Fibroblast of skin of scalp (primary cell): ENCODE data around the gene MAX. TPM values are rescaled to one million over a fixed set of nuclear protein-coding genes. Genes with fewer than 3 reads are reported as not detected.

ENCODE experiments used
- DNase-seq: peaks from one replicate; pipeline ENCODE4 v3.0.0-alpha.2; 2013
- polyA plus RNA-seq, 2 experiments: library from polyadenylated mRNA; unstranded; fragments of 120-200 nt; gene quantifications; one replicate each; pipeline ENCODE4 v1.2.1, GENCODE V29; 2013; ENCODE audit not compliant: insufficient read length in 2 of 2

Gene MAX, protein sequence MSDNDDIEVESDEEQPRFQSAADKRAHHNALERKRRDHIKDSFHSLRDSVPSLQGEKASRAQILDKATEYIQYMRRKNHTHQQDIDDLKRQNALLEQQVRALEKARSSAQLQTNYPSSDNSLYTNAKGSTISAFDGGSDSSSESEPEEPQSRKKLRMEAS
- 49.4 TPM for polyA plus RNA-seq (2013, experiment 1 of 2; ENCODE audit: insufficient read length)
- polyA plus RNA-seq (2013, experiment 2 of 2; ENCODE audit: insufficient read length): 46.4 TPM

GRCh38 chr14:65102441-65103149 is at the start of gene MAX:
TSS of gene MAX (minus strand) at chr14:65102517. CDS start at chr14:65102339, 178 bp downstream.
- peak; percentile 99 for DNase-seq

DNA sequence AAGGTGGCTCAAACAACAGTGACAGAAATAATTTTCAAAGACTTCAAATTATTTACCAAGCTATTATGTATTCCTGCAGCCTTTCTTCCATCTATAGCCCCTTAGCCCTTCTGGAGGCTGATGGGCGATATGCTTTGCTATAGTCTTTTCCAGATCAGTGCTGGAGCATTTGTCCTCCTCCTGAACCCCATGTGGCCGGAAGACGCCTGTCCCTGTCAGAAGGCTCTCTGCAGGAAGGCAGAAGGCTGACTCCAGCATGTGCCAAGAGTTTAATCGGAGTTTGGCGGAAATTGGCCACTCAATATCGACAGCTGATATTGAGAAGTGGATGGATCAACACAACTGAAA is 49.3 kb upstream of the MAX start:
- DNase-seq: no peak

GRCh38 chr14:65150898-65151608 is 48.7 kb upstream of the MAX start:
- peak; percentile 11 for DNase-seq

- no peak for DNase-seq
These were observed 46.8 kb upstream of the MAX start for GRCh38 chr14:65149116-65149515.

- DNase-seq: no peak
These were observed 41.9 kb upstream of the MAX start for GRCh38 chr14:65144170-65144569.

GRCh38 chr14:65142914-65143625 is 40.8 kb upstream of the MAX start:
- no peak for DNase-seq

DNA sequence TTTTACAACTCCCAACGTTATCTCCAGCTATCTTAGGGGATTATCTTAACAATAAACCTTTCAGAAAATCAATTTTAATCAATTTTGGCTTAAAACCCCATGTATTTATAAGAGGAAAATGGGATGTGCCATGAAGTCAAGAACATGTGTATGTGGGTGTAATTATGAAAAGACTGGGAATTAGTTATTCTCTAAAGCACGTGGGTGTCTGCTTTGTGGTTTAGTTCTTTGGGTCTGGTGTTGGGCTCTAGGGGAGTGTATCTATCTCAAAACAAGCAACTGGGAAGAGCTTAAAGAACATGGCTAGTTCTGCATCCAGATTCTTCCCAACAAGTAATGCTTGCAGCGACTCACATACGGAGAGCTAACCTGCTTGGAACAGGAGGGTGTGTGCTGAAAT is 40.1 kb upstream of the MAX start:
- DNase-seq: no peak

DNA sequence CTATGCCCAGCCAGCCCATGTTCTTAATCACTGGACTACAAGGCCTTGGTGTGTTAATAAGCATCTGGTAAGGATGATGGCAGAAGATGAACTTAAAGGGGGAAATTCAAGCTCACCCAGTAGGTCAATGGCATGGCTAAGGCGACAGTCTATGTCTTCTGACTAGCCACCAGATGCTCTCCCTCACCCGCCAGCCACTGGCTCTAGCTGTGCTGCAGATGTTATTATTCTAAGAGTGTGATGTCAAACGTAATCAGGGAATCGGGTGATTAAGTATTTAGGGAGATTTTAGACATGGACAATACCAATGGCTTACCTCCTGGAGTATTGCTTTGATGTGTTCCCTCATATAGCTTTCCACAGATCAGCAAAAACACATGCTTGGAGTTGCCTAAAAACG is 39.2 kb upstream of the MAX start:
- DNase-seq: no peak

GRCh38 chr14:65137648-65138307 is 35.5 kb upstream of the MAX start:
- DNase-seq: no peak

DNA sequence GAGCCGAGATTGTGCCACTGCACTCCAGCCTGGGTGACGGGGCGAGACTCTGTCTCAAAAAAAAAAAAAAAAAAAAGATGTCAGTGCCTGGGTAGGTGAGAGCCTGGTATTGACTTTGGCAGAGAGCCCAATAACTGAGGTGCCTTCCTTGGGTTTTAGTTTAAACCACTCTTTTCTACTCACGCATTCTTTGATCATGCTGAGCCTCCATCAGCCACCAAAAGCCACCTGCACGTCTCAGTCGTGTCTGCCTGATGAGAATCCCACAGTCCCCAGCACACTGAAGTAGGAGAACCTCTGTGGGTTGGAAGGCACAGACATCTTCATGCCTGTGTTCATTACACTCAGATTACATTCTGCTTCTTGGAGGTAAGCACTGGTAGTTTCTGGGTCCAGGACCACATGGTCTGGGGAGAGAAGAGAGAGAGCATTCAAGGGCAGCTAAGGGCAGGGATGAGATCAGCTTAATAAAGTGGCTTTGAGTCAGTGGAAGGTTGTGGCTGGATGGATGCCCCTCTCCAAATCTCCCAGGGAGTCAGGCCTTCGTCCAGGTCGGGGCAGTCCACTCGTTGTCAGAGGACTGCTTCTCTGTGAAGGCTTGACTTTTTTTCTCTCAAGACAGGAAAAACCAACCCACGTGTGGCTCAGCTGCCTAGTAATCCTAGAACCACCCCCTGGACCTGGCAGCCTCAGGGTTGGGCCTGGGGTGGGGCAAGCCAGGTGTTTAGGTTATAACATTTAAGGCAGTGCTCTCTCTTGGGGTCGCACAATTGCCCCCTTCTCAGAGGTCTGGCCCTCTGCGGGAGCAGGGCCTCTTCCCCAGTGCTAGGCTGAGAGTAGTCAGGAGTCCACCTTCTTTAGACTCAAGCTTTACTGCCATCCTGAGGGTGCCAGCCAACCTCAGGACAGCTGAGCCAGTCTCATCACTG is 32.6 kb upstream of the MAX start:
- no peak for DNase-seq

- DNase-seq: no peak
These were observed 30.5 kb upstream of the MAX start for GRCh38 chr14:65132855-65133254.

DNA sequence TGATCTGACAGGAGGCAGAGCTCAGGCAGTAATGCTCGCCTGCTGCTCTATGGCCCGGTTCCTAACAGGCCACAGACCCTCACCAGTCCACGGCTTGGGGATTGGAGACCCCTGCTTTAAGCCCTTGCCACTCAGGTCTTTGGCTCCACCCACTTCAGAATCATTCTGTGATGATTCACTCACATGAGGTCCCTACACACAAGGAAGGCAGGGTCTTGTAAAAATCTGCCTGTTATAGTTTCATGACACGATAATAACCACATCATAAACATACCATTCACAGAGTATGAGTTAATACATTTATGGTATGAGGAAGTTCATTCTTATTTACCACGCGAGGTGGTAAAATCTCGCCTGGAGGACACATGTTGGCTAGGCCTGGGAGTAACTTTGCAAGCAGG is 29.0 kb upstream of the MAX start:
- peak; percentile 91 for DNase-seq

GRCh38 chr14:65128096-65128495 is 25.8 kb upstream of the MAX start:
- no peak for DNase-seq

DNA sequence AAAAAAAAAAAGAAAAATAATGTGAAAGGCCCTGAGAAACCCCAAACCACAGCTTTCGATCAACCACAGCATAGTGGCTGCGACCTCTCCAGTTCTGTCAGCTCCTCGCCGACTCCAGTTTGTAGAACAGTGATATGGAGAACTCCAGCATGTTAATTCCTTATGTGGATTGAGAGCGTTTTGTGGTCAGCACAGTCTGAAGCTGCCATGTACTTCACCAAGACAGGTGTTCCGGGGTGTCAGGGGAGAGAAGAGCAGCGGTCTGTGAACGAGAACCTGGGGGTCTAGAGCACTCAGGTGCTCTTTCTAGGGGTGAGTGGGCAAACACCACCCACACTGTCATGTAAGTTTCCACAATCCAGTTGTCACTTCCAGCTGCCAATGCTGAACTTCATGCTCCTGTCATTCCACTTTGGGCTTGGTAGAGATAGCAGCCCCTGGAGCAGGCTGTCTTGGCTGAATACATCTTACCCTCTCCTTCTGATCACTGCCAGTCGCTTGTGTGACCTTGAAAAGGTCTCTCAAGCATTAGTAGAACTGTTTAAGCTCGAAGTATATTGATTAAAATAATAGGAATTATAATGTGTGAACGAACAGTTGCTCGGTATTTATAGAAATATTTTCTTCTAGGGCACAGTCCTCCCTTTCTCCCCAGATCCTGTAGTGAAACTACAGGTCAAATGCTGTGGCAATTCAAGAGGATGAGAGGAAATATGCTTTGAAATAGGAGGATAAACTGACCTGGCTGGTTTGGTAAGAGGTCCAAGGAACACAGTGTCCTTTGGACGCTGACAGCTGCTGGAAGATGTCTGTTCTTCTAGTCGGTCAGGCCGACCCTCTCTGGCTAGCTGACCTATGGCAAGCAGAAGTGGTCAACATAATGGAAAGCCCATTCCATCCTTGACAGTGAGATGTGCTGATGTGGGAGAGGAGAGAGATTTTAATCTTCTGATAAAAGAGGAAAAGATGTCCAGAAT is 15.7 kb upstream of the MAX start:
- no peak for DNase-seq

DNA sequence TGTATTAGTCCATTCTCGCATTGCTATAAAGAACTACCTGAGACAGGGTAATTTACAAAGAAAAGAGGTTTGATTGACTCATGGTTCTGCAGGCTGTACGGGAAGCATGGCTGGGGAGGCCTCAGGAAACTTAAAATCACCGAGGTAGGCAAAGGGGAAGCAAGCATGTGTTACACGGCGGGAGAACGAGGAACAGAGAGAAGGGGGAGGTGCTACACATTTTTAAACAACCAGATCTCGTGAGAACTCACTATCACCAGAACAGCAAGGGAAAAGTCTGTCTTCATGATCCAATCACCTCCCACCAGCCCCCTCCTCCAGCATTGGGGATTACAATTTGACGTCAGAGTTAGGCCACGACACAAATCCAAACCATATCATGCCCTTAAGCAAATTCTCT is 13.3 kb upstream of the MAX start:
- no peak for DNase-seq

GRCh38 chr14:65110525-65110924 is 8.2 kb upstream of the MAX start:
- DNase-seq: no peak

DNA sequence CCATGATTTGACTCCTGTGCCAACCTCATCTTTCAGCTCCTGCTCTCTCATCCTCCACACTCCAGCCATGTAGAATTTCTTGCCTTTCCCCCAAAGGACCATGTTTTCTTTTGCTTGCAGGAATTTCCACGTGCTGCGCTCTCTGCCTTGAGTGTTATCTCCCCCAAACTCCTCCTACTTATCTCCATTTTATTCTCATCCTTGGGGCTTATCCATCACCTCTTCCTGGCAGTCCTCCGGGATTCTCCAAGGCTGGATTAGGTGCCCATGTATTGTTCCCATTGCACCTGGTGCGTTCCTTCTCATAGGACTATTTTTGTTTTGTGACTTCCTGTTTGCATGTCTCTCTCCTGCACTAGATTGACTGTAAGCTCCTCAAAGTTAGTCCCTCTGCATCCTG is 7.0 kb upstream of the MAX start:
- DNase-seq: no peak

GRCh38 chr14:65107200-65107599 is 4.9 kb upstream of the MAX start:
- DNase-seq: no peak

DNA sequence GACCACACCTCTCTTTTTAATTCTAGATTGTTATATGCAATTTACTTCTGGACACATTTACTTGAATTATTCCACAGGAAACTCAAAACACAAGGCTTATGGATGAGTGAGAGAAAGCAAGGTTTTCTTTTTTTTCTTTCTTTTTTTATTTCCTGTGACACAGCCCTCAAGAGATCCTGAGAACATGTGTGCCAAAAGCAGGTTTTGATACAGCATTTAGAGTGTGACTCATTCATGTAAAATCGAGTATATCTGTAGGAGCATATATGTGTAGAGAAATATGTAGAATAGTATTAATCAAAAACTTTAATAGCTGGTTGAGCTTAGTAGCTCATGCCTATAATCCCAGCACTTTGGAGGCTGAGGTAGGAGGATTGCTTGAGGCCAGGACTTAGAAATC is 4.4 kb upstream of the MAX start:
- no peak for DNase-seq

DNA sequence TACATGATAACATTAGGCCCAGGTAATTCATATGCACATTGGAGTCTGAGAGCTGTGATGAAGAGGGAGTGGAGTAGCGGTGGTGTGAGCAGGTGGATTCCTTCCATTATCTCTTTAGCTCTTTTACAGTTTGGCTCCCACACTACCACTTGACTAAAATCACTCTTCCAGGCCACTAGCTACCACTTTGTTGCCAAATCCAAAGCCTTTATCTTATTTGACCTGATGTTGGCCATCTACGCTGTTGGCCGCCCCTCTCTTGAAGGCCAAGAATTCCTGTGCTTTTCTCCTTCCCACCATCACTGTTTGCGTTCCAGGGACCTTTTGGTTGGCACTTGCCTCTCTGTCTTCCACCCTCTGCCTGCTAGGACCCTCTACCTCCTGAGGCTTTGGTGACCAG is 4.0 kb upstream of the MAX start:
- no peak for DNase-seq
